IMR-90 (cell line): ENCODE data around the gene DOK3. TPM values are rescaled to one million over a fixed set of nuclear protein-coding genes. Genes with fewer than 3 reads are reported as not detected.

Experiments used
- ATAC-seq: fragments of 200-7000 bp; cut with Tn5 transposase; 2 replicates; pipeline ENCODE4 v1.9.1; 2020; ENCODE audit warnings: low read depth, mild to moderate bottlenecking, moderate library complexity
- BruUV-seq: library from RNA; stranded (reverse); fragments of 400-500 nt; replicated peaks from 2 replicates; lab custom pipeline; 2021; lab: Mats Ljungman, UMichigan
- CTCF ChIA-PET: fragments of 300-600 bp; formaldehyde crosslinking; extraction: SDS; loops from one replicate; lab custom pipeline; 2021; ENCODE audit warnings: antibody characterized with exemption; lab: Yijun Ruan, JAX
- POLR2A ChIA-PET: fragments of 300-600 bp; sonication (Branson Sonifier 250); formaldehyde crosslinking; loops from one replicate; lab custom pipeline; 2022; ENCODE audit warnings: antibody characterized with exemption; ENCODE audit not compliant: unreplicated experiment; lab: Charles Lee
- DNase-seq: peaks from one replicate; pipeline ENCODE4 v3.0.0; 2013
- H2AFZ ChIP-seq: replicated peaks from 2 replicates; pipeline ENCODE3; 2013; ENCODE audit warnings: low read length, mild to moderate bottlenecking; ENCODE audit not compliant: poor library complexity
- H2AK5ac ChIP-seq: 2 replicates; pipeline ENCODE4 v1.6.1; 2013; ENCODE audit warnings: low read depth, low read length, inconsistent platforms
- H2AK9ac ChIP-seq: replicated peaks from 2 replicates; pipeline ENCODE3; 2013; ENCODE audit warnings: mild to moderate bottlenecking, low read depth, low read length, moderate library complexity; ENCODE audit not compliant: poor library complexity
- H2BK120ac ChIP-seq: 2 replicates; pipeline ENCODE4 v1.6.1; 2013; ENCODE audit warnings: low read depth, low read length, inconsistent platforms
- H2BK15ac ChIP-seq: 3 replicates; pipeline ENCODE4 v1.6.1; 2013; ENCODE audit warnings: low read depth, low read length, inconsistent platforms
- H2BK20ac ChIP-seq: 2 replicates; pipeline ENCODE4 v1.6.1; 2013; ENCODE audit warnings: low read depth, mild to moderate bottlenecking, inconsistent platforms, low read length, moderate library complexity
- H2BK5ac ChIP-seq: 2 replicates; pipeline ENCODE4 v1.6.1; 2013; ENCODE audit warnings: mild to moderate bottlenecking, low read depth, low read length, inconsistent platforms; ENCODE audit not compliant: poor library complexity, severe bottlenecking
- H3K14ac ChIP-seq: replicated peaks from 2 replicates; pipeline ENCODE4 v1.6.1; 2013; ENCODE audit warnings: low read depth, low read length, inconsistent platforms
- H3K18ac ChIP-seq: 2 replicates; pipeline ENCODE4 v1.6.1; 2013; ENCODE audit warnings: low read depth, low read length, control low read depth
- H3K23ac ChIP-seq: 2 replicates; pipeline ENCODE4 v1.6.1; 2013; ENCODE audit warnings: low read depth, low read length, inconsistent platforms
- H3K27ac ChIP-seq: 2 replicates; pipeline ENCODE4 v1.5.1; 2013; ENCODE audit warnings: mild to moderate bottlenecking, control low read depth, low read length; ENCODE audit not compliant: insufficient read depth
- H3K27me3 ChIP-seq: 2 replicates; pipeline ENCODE4 v1.6.1; 2013; ENCODE audit warnings: low read length; ENCODE audit not compliant: control insufficient read depth, insufficient read depth
- H3K36me3 ChIP-seq: 2 replicates; pipeline ENCODE4 v1.6.1; 2013; ENCODE audit warnings: low read length, mixed read lengths; ENCODE audit not compliant: control insufficient read depth, insufficient read depth
- H3K4ac ChIP-seq: 2 replicates; pipeline ENCODE4 v1.6.1; 2013; ENCODE audit warnings: low read depth, low read length, inconsistent platforms
- H3K4me1 ChIP-seq: 2 replicates; pipeline ENCODE4 v1.6.1; 2013; ENCODE audit warnings: low read length, mixed read lengths; ENCODE audit not compliant: control insufficient read depth, insufficient read depth
- H3K4me2 ChIP-seq: 2 replicates; pipeline ENCODE4 v1.6.1; 2013; ENCODE audit warnings: low read depth, mild to moderate bottlenecking, control low read depth, low read length, moderate library complexity
- H3K4me3 ChIP-seq: 2 replicates; pipeline ENCODE4 v1.5.1; 2013; ENCODE audit warnings: low read depth, mild to moderate bottlenecking, control low read depth, low read length, moderate library complexity; ENCODE audit not compliant: insufficient read depth
- H3K56ac ChIP-seq: 2 replicates; pipeline ENCODE4 v1.6.1; 2013; ENCODE audit warnings: low read length, inconsistent platforms; ENCODE audit not compliant: insufficient read depth; ENCODE audit errors: extremely low read depth
- H3K79me1 ChIP-seq, 2 experiments: 2 replicates each; pipeline ENCODE4 v1.6.1; 2013; ENCODE audit warnings: low read length in 2 of 2, inconsistent platforms in 1 of 2, low read depth in 1 of 2
- H3K9ac ChIP-seq: 2 replicates; pipeline ENCODE4 v1.6.1; 2013; ENCODE audit warnings: low read depth, low read length, control low read depth
- H3K9me1 ChIP-seq: 2 replicates; pipeline ENCODE4 v1.6.1; 2013; ENCODE audit warnings: low read length, inconsistent platforms; ENCODE audit not compliant: insufficient read depth
- H3K9me3 ChIP-seq: 2 replicates; pipeline ENCODE4 v1.6.1; 2013; ENCODE audit warnings: low read length; ENCODE audit not compliant: control insufficient read depth, insufficient read depth
- H4K20me1 ChIP-seq: 2 replicates; pipeline ENCODE4 v1.6.1; 2013; ENCODE audit warnings: low read length, inconsistent platforms; ENCODE audit not compliant: insufficient read depth
- H4K5ac ChIP-seq: 2 replicates; pipeline ENCODE4 v1.6.1; 2013; ENCODE audit warnings: mild to moderate bottlenecking, low read depth, low read length, control low read depth
- H4K8ac ChIP-seq, 2 experiments: 2 replicates each; pipeline ENCODE4 v1.6.1; 2013; ENCODE audit warnings: low read depth in 2 of 2, low read length in 2 of 2, control low read depth in 1 of 2, inconsistent platforms in 1 of 2
- H4K91ac ChIP-seq: 2 replicates; pipeline ENCODE4 v1.6.1; 2013; ENCODE audit warnings: low read depth, low read length, inconsistent platforms; ENCODE audit not compliant: insufficient read depth
- BHLHE40 ChIP-seq: fragments of 150-350 bp; IDR thresholded peaks from 2 replicates; pipeline ENCODE4 v1.6.1; 2016; ENCODE audit warnings: mild to moderate bottlenecking, low read depth, low read length
- CTCF ChIP-seq: conservative IDR thresholded peaks from 2 replicates; pipeline ENCODE4 v1.5.1; 2012; ENCODE audit warnings: mild to moderate bottlenecking, low read depth, low read length, improper control_type of control experiment
- MAFK ChIP-seq: IDR thresholded peaks from 2 replicates; pipeline ENCODE4 v1.6.1; 2012; ENCODE audit warnings: low read depth, low read length, improper control_type of control experiment
- MXI1 ChIP-seq: IDR thresholded peaks from 2 replicates; pipeline ENCODE4 v1.6.1; 2012; ENCODE audit warnings: low read depth, mild to moderate bottlenecking, low read length, moderate library complexity, borderline replicate concordance
- NFE2L2 ChIP-seq: fragments of 150-350 bp; IDR thresholded peaks from 2 replicates; pipeline ENCODE4 v1.6.1; 2016; ENCODE audit warnings: low read depth, mild to moderate bottlenecking, low read length
- POLR2A ChIP-seq: IDR thresholded peaks from 2 replicates; pipeline ENCODE4 v1.6.1; 2012; ENCODE audit warnings: mild to moderate bottlenecking, low read depth, low read length
- RAD21 ChIP-seq: IDR thresholded peaks from 2 replicates; pipeline ENCODE4 v1.6.1; 2012; ENCODE audit warnings: low read length, improper control_type of control experiment
- RCOR1 ChIP-seq: IDR thresholded peaks from 2 replicates; pipeline ENCODE4 v1.6.1; 2012; ENCODE audit warnings: mild to moderate bottlenecking, low read length, improper control_type of control experiment; ENCODE audit not compliant: insufficient replicate concordance
- SMC3 ChIP-seq: fragments of 150-350 bp; IDR thresholded peaks from 2 replicates; pipeline ENCODE4 v1.6.1; 2016; ENCODE audit warnings: low read depth, mild to moderate bottlenecking, antibody characterized with exemption, low read length, moderate library complexity
- USF2 ChIP-seq: fragments of 150-350 bp; IDR thresholded peaks from 2 replicates; pipeline ENCODE4 v1.6.1; 2017; ENCODE audit warnings: mild to moderate bottlenecking, antibody characterized with exemption, low read length, low read depth
- WGBS, 2 experiments: methylation state at CpG; one replicate each; pipeline versions ENCODE4 v1.1.5 to v1.1.7; 2013; ENCODE audit warnings: missing lambda C conversion rate in 2 of 2; ENCODE audit not compliant: insufficient read length in 1 of 2; ENCODE audit errors: extremely low coverage in 2 of 2; 5-methylcytosine and 5-hydroxymethylcytosine counted together
- dilution Hi-C: fragments of 300-500 bp; cut with HindIII; formaldehyde crosslinking; loops from one replicate; pipeline ENCODE4 v1.14.3; 2018; ENCODE audit warnings: low sequenced_read_pairs; ENCODE audit not compliant: unreplicated experiment
- in situ Hi-C: fragments of 300-500 bp; cut with MboI; formaldehyde crosslinking; loops from 3 replicates; pipeline ENCODE4 v1.14.3; 2019; ENCODE audit warnings: low sequenced_read_pairs, inconsistent platforms, mixed read lengths
- intact Hi-C: fragments of 100-400 bp; cut with micrococcal nuclease; formaldehyde crosslinking; loops from 2 replicates; pipeline ENCODE4 v1.10.0; 2022
- polyA plus RNA-seq, 3 experiments: library from polyadenylated mRNA; depleted of rRNA; stranded (reverse); fragments of >200 nt; gene quantifications; 2 replicates each; pipeline ENCODE4 v1.2.3, GENCODE V29; 2012; ENCODE audit warnings: low replicate concordance in 1 of 3
- total RNA-seq: library from RNA; depleted of rRNA; stranded (reverse); fragments of >200 nt; gene quantifications from 2 replicates; pipeline ENCODE4 v1.2.3, GENCODE V29; 2012
- TF ChIP-seq, protein P1 (sequence below): fragments of 150-350 bp; IDR thresholded peaks from 2 replicates; pipeline ENCODE4 v1.6.1; 2016; ENCODE audit warnings: low read depth, mild to moderate bottlenecking, low read length, moderate library complexity, borderline replicate concordance

The DOK3 gene
- total and polyA plus RNA-seq, 2 of the 4 experiments (the other 2 are of a cell fraction): 0.54 to 3.9 TPM

DNA sequence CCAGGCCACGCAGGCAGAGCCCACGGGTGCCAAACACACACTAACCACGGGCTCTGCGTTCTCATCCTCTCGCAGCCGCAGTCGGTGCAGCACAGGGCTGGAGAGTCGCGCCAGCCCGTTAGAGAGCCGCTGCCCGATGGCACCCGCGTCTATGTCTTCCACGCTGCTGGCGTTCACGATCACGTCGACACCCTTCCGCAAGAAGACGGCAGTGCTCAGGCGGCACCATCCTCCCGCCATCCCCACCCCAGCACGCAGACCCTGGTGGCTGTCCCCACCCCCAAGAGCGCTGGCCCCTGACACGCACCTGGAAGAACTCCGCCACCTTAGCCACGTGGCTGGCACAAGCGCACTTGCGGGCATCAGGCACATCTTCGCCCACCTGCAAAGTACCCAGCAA lies 42.2 kb downstream of the DOK3 start:
- H2BK120ac ChIP-seq: no peak overlapping the region
- H3K23ac ChIP-seq: no peak overlapping the region
- ChIA-PET POLR2A (no interaction called here), CTCF (interaction anchor here (1.7 kb wide), 1 partner anchor 10 kb away, joined by 5 read pairs; no protein-coding TSS in a partner anchor)
- no peak overlapping the region for H2BK15ac ChIP-seq
- 98% methylated on average over 22 of the region's 31 CpGs; no CpG with 5 or more reads in 1 of the 2 experiments for WGBS, 2 experiments
- H2BK5ac ChIP-seq: no peak overlapping the region
- H2BK20ac ChIP-seq: no peak overlapping the region
- no peak overlapping the region for H3K4ac ChIP-seq
- H3K4me1 ChIP-seq: peaks cover 35% of the 10 kb centered on the region
- H3K4me2 ChIP-seq: no peak overlapping the region
- H2AFZ ChIP-seq: no peak overlapping the region
- H4K20me1 ChIP-seq: peaks cover 77% of the 10 kb centered on the region
- H3K36me3 ChIP-seq: peaks cover 61% of the 10 kb centered on the region
- ATAC-seq (no peak), DNase-seq (no peak)
- TF ChIP-seq POLR2A: no peak
- TF ChIP-seq CTCF: no peak
- TF ChIP-seq MAFK: no peak
- TF ChIP-seq SMC3: no peak
- TF ChIP-seq, protein P1, sequence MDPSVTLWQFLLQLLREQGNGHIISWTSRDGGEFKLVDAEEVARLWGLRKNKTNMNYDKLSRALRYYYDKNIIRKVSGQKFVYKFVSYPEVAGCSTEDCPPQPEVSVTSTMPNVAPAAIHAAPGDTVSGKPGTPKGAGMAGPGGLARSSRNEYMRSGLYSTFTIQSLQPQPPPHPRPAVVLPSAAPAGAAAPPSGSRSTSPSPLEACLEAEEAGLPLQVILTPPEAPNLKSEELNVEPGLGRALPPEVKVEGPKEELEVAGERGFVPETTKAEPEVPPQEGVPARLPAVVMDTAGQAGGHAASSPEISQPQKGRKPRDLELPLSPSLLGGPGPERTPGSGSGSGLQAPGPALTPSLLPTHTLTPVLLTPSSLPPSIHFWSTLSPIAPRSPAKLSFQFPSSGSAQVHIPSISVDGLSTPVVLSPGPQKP: no peak
- TF ChIP-seq RAD21: no peak
- no peak for TF ChIP-seq USF2
- TF ChIP-seq BHLHE40: no peak
- TF ChIP-seq NFE2L2: no peak
- TF ChIP-seq MXI1: no peak
- no peak for TF ChIP-seq RCOR1
- H3K9me3 ChIP-seq: no peaks in the 10 kb centered on the region
- peaks cover 32 to 83% of the 10 kb centered on the region in 2 experiments for H3K79me1 ChIP-seq
- H3K9me1 ChIP-seq: peaks cover 35% of the 10 kb centered on the region
- no peak overlapping the region for H3K27ac ChIP-seq
- H3K27me3 ChIP-seq: no peaks in the 10 kb centered on the region
- no peak overlapping the region for H4K91ac ChIP-seq
- H2AK5ac ChIP-seq: no peak overlapping the region
- H3K4me3 ChIP-seq: no peak overlapping the region
- H2AK9ac ChIP-seq: peak overlapping the region; percentile 28
- in situ Hi-C loops (no loop called here), intact Hi-C loops (no loop called here), dilution Hi-C loops (no loop called here)
- BruUV-seq: TSS peak; percentile 72
- H3K18ac ChIP-seq: no peak overlapping the region
- H3K9ac ChIP-seq: no peak overlapping the region
- H4K8ac ChIP-seq: no peak overlapping the region
- no peak overlapping the region for H3K56ac ChIP-seq
- no peak overlapping the region for H4K5ac ChIP-seq
- no peak overlapping the region for H3K14ac ChIP-seq
